Measurements from ENCODE around the gene RPS24. TPM values are rescaled to one million over a fixed set of nuclear protein-coding genes. Genes with fewer than 3 reads are reported as not detected.

Gene RPS24
- total and polyA plus RNA-seq, 10 of the 15 experiments (the other 5 are each of a cell fraction or from before 2014, with no cell fraction given), result 1,343 to 7,285 (median 2,230) TPM

GRCh38 chr10:78078539-78079330 is 45.1 kb downstream of the RPS24 start (continued):
- TF ChIP-seq CHD4 (IDR thresholded peaks at IDR 0.05) (no peak), FOS (IDR thresholded peaks at IDR 0.05; ENCODE audit: borderline replicate concordance, extremely low read depth, insufficient read length) (no peak), ATF7 (IDR thresholded peaks at IDR 0.05; ENCODE audit: low read depth) (no peak)

- Histone ChIP-seq H3K27me3 (replicated peaks in 1 of 2; ENCODE audit: control insufficient read depth in 2 of 2, insufficient read depth in 2 of 2, low read length in 1 of 2) (peaks cover 0 to 5% of the 10 kb centered on the region in 2 experiments; a peak in 2 of 4 replicates), H2AFZ (ENCODE audit: control insufficient read depth, low read depth, low read length) (no peak overlapping the region), H4K20me1 (ENCODE audit: control insufficient read depth, insufficient read depth) (no peaks in the 10 kb centered on the region), H3K4me2 (ENCODE audit: control insufficient read depth, insufficient read depth) (no peak overlapping the region), H3K9ac (ENCODE audit: control insufficient read depth, insufficient read depth, low read length) (no peak overlapping the region), H3K27ac (ENCODE audit: control insufficient read depth, insufficient read depth) (no peak overlapping the region), H3K4me3 (no peak overlapping the region), H3K36me3 (ENCODE audit: control insufficient read depth in 2 of 2, insufficient read depth in 2 of 2, low read length in 1 of 2) (no peaks in the 10 kb centered on the region), H3K79me2 (ENCODE audit: control insufficient read depth, insufficient read depth, low read length) (no peaks in the 10 kb centered on the region), H3K4me1 (ENCODE audit: control insufficient read depth, insufficient read depth, low read length) (no peaks in the 10 kb centered on the region), H3K9me3 (replicated peaks; ENCODE audit: control insufficient read depth, insufficient read depth, low read length) (no peaks in the 10 kb centered on the region)
- ChIA-PET RAD21 (ENCODE audit: unreplicated experiment) (no interaction called here), SMC1A (ENCODE audit: uncharacterized antibody, unreplicated experiment) (no interaction called here), POLR2A (no interaction called here), CTCF (interaction anchor here (1.1 kb wide), 1 partner anchor 497 kb away, joined by 3 read pairs; no protein-coding TSS in a partner anchor)
- BruUV-seq (replicated peaks), result no TSS peak
- WGBS (ENCODE audit: insufficient coverage, insufficient replicate concordance, low lambda C conversion rate, missing lambda C conversion rate), result 23% methylated on average over 6 of the region's 6 CpGs
- intact Hi-C loops (cut with micrococcal nuclease; ENCODE audit: unreplicated experiment) (no loop called here), in situ Hi-C loops (cut with MboI) (no loop called here)
- DNase-seq (ENCODE audit: low read depth, low spot score) (no peak), FAIRE-seq (no peak), ATAC-seq (no peak)
- no peak for TF ChIP-seq IRF3 (IDR thresholded peaks at IDR 0.05)
- TF ChIP-seq ZBTB40 (IDR thresholded peaks at IDR 0.05; ENCODE audit: borderline replicate concordance), result no peak
- TF ChIP-seq SRF (IDR thresholded peaks at IDR 0.05; ENCODE audit: low read depth in 2 of 2, low read length in 2 of 2), result no peak
- no peak for TF ChIP-seq ZBTB33 (IDR thresholded peaks at IDR 0.05)
- TF ChIP-seq EP300 (IDR thresholded peaks at IDR 0.05; ENCODE audit: borderline replicate concordance in 1 of 2, control insufficient read depth in 1 of 2, low read depth in 2 of 2, low read length in 2 of 2), result no peak
- TF ChIP-seq IKZF2 (IDR thresholded peaks at IDR 0.05), result no peak
- no peak for TF ChIP-seq GATAD2B (conservative IDR thresholded peaks at IDR 0.05; ENCODE audit: low read depth)
- TF ChIP-seq DPF2 (IDR thresholded peaks at IDR 0.05), result no peak
- no peak for TF ChIP-seq SMC3 (IDR thresholded peaks at IDR 0.05; ENCODE audit: borderline replicate concordance, low read length)
- no peak for TF ChIP-seq CBX5 (IDR thresholded peaks at IDR 0.05; ENCODE audit: low read depth)
Observed at GRCh38 chr10:78079411-78079810, 45.7 kb downstream of the RPS24 start.

All from GM12878 (cell line).